HG02588 (cell line): ENCODE results near the gene SELENON.
"Not testable (repeated sequence)": the region's sequence is repeated elsewhere in the genome, so short reads cannot be mapped to it uniquely, and the experiment has no call there.

ENCODE experiments used
- ATAC-seq: cut with Tn5 transposase; IDR thresholded peaks from one replicate; pipeline ENCODE4 v1.9.1; 2021; ENCODE audit warnings: mild to moderate bottlenecking, moderate library complexity; ENCODE audit not compliant: unreplicated experiment

The SELENON gene

DNA sequence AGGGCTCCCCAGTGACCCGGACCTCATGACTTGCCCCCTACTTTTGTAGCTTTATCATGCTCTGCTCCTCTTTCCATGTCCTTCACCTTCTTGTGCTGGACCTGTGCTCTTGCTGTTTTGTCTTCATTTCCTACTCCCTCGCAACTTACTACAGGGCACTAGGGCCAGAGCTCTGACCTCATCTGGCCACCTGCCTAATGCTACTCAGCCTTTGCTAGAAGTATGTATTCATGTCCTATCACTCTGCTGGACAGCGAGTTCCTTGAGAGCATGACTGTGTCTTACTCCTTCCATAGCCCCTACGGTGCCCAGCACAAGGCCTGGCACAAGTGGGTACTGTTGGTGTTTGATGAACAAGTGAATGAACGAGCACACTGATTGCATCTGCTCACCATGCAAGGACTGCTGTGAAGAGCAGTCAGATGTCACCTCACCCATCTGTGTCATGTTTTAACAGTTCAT, 21.7 kb downstream of the SELENON start:
- ATAC-seq = no peak

DNA sequence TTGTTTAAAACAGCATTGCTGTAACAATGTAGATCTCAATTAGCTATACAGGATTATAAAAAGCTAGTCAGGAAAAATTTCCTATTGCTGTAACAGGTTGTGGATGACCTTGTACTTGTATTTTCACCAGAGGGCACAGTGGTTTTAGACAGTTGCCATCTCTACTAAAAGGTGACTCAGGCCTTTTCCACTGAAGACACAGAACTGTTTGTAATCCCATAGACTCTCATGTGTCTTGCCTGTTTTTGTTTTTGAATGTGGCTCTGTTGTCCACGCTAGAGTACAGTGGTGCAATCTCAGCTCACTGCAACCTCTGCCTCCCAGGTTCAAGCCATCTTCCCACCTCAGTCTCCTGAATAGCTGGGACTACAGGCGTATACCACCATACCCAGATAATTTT, 25.6 kb downstream of the SELENON start:
- no peak for ATAC-seq

DNA sequence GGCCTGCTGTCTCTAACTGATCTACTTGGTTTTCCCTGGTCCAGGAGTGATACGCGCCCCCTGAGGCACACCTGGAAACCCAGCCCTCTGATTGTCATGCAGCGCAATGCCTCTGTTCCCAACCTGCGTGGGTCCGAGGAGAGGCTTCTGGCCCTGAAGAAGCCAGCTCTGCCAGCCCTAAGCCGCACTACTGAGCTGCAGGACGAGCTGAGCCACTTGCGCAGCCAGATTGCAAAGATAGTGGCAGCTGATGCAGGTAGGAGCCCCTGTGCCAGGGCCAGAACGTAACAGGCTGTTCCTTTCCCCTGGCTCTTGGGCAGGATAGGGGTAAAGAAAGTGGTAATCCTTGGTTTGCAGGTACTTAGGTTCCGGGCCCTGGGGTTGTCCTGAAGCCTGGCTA, 26.6 kb downstream of the SELENON start:
- ATAC-seq = no peak

DNA sequence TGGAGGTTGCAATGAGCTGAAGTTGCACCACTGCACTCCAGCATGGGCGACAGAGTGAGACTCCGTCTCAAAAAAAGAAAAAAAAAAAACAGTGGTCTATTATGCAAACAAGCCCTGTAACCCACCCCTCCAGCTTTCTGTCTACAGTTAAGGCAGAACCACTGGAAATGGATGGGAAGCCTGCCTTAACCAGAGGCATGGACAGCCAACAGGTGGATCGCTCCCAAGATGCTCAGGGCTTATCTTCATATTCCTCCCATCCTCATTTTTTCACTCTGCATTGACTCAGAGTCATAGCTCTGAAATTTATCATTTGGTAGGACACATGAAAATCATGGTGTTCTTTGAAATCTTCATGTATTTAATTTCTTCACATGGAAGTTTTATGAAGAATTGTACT, 28.5 kb downstream of the SELENON start:
- no peak for ATAC-seq

DNA sequence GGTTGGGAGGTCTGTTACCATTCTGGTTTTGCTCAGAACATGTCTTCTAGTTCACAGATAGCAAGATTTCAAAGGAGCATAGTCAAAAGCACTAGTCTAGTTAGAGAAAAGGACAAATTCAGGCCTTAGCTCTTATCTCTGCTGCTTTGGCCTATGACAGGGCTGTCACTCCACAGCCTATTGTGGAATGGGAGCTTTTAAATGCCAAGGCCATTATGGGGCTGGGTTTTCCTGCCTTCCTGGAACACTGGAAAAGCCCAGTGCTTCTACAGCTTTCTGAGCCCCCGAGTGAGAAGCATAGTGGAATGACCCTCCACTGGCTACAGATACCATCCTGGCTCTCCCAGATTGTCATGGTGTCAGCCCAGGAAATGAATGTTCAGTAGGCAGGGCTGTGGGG, 29.1 kb downstream of the SELENON start:
- ATAC-seq = no peak

DNA sequence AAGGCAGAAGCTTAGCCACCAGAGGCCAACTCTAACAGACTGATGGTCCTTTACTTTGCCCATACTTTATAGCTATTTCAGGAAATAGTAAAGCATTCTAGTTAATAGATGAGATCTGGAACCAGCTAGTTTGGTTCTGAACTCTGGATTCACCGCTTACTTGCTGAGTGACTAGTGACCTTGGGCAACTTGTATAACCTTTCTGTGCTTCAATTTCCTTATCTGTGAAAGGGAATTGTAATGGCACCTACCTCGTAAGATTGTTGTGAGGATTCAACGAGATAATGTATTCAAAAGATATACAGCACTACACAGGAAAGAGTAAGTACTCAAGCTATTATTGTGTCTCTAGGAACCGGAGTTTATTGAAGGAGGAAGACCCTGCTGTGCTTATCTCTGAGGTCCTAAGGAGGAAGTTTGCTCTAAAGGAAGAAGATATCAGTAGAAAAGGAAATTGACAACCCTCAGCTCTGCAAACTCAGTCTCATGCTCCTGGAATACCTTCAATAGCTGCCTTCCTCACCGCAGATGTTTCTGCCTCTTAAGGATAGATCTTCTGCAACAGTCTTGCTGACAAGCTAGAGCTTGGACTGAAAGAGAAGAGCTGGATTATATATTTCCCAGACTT, 31.7 kb downstream of the SELENON start:
- ATAC-seq = no peak

DNA sequence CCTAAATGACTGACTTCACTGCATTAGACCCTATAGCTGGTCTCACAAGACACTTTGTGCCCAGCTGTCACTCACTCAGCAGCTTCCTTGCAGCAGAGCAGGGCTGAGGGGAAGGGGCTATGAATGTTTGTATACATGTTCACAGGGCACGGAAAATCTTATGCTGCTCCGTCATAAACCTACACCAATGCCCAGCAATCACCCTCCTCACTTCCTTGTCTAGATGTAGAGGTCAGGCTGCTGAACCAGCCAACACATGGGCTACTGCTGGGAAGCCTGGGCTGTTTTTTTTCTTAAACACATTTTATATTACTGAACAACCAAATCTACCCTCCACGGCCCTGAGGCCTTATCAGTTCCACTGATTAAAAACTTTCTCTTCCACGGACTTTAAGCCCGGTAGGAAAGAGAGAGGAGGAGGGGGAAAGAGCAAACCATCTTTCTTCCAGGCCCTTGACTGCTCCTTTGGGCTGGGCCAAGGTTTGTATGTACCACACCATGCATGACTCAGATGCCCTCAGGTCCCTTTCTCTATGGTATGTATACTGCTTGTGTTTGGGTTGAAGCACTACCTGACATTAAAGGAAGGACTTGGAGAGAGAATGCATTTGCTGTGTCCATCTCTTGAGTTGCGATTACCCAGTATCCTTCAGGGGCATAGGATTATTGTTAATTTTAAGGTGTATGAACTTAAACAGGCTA, 32.5 kb downstream of the SELENON start:
- ATAC-seq = no peak

DNA sequence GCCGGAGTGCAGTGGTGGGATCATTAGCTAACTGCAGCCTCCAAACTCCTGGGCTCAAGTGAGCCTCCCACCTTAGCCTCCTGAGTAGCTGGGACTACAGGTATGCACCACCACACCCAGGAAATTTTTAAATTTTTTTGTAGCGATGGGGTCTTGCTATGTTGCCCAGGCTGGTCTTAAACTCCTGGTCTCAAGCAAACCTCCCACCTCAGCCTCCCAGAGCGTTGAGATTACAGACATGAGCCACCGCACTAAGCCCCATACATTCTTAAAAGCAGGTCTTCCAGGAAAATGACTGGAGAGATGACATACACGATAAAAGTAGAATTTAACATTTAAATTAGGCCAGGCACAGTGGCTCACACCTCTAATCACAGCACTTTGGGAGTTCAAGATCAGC, 33.2 kb downstream of the SELENON start:
- ATAC-seq = no peak

DNA sequence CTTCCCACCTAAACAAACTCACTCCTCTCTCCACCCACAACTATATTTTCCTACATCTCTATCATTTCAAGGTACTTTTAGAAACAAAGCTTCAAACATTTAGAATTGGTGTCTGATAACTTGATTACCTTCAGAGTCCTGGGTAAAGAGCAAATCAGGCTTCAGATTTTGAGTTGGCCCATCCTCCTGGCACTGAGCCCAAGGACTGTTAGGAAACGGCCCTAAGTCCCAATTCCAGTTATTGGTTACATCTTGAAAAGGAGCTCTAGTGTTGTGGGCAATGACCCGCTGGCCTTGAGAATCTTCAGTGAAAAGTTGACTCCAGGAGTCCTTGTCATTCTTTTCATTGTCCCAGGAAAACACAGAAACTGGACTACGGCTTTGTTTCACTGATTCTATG, 34.9 kb downstream of the SELENON start:
- ATAC-seq = no peak

DNA sequence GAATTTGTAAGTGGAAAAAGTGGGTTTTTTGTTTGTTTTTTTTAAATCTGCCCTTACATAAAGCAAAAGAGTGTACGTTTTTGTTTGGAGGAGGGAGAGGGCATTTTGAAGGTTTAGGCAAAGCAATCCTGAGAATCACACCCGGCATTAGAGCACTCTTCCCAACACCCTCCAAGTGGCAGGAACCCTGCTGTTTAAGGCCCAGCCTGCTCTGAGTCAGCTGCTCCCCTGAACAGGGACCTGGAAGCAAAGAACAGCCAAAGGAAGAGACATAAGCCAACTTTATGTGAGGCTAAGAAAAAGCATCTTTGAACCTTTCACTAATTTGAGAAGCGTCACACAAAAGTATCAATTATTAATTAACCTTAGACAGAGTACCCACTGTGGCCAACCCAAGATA, 36.7 kb downstream of the SELENON start:
- ATAC-seq = no peak

DNA sequence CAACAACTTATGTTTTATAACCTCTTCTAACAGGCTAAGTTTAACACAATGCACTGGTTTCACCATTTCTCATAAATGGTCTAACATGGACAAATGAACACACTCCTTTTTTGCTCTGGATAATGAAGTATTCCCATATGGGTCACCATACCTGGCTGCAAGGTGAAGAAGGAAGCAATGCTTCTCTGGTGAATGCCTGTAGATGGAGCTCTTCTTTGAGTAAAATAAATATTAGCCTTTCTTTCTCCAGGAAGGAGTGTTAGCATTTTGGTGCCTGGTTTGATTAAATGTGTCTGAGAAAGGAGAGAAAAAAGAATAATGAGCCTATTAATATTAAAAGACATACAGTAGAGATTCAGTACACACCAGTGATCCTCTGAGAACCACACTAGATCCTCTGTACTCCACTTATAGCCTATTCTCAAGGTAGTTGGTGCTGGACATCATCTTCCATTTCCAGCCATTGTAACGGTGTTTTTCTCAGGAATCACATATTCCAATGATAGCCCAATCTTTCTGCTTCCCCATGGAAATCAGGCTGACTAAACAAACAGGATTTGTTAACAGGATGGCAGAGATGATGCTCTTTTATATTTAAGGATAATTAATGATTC, 37.4 kb downstream of the SELENON start:
- ATAC-seq = no peak

DNA sequence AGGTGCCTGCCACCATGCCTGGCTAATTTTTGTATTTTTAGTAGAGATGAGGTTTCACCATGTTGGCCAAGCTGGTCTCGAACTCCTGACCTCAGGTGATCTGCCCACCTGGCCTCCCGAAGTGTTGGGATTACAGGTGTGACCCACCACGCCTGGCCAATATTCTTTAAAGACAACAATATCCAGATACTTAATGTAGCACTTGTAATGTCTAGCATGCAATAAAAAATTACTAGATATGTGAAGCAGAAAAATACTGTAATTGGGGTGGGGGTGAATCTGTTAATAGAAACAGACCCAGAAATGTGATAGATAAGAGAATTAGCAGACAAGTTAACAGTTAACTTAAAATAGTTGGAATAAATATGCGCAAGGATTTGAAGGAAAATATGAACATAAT, 39.8 kb downstream of the SELENON start:
- ATAC-seq = not testable (repeated sequence)

DNA sequence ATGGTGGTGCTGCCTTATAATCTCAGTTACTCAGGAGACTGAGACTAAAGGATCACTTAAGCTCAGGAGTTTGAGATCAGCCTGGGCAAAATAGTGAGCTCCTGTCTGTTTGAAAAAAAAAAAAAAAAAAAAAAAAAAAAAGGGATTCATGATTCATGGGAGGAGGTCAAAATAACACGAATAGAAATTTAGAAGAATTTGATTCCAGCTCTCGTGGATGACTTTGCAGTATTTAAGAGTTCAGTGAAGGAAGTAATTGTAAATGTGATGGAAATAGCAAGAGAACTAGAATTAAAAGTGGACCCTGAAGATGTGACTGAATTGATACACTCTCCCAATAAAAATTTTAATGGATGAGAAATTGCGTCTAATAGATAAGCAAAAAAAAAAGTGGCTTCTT, 43.5 kb downstream of the SELENON start:
- no peak for ATAC-seq

DNA sequence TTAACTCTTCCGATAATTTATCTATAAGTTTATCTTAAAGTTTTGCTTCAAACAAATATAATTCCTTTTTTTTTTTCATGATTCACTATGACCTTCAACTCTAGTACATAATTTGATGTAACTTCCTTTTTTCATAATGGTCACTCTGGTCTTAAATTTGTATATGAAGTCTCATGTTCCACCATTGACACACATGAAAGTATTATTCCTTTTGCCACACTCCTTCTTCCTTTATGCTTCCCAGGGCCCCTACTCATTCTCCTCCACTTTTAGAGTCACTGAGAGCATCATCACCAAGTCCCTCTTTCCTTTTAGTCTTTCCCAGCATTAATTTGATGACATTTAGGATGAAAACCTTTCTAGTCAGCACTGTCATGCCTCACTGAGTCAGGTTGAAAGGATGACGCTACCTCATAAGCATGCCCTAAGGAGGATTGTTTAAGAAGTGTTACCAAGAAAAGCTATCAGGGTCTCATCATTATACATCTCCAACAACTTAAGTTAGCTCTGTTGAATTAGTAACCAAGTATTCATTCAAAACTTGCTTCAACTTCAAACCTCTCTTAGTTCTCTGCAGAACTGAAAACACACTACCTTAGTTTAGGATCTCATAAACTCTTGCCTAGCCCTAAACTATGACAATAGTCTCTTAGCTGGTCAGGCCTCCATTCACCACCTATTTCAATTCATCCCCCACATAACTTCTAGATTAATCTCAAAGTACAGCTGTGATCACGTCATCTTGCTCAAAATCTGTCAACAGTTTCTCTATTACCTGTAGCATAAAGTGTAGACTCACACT, 44.7 kb downstream of the SELENON start:
- ATAC-seq = no peak

DNA sequence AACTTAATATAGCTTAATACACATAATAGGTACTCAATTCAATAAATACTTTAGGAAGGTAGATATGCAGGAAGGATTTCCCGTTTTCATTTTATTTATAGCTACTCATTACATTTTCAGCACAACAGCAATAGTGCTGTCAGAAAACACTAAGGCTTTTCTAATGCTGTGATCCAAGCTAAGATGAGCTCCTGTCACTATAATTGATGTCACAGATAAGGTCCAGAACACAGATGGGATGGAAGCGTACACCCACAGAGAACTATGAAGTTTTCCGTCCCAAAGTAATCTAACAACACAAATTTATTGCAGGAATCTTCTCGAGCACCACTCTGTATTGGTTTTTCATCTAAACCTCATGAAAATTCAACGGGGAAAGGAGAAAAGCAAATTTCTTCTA, 45.7 kb downstream of the SELENON start:
- no peak for ATAC-seq

DNA sequence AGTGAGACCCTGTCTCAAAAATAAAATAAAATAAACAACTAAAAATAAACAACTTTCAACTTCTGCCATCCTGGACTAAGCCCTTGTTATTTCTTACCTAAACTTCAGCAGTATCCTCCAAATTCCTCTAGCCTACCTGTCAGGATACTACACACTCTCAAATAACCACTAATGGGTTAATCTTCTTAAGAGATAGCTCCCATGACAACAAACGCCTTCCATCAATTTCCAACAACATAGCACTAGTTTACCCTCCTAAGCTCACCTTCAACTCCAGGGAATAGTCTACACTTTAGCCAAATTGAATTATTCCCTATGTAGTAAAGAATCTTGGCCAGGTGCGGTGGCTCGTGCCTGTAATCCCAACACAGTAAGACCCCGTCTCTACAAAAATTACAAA, 47.9 kb downstream of the SELENON start:
- no peak for ATAC-seq

DNA sequence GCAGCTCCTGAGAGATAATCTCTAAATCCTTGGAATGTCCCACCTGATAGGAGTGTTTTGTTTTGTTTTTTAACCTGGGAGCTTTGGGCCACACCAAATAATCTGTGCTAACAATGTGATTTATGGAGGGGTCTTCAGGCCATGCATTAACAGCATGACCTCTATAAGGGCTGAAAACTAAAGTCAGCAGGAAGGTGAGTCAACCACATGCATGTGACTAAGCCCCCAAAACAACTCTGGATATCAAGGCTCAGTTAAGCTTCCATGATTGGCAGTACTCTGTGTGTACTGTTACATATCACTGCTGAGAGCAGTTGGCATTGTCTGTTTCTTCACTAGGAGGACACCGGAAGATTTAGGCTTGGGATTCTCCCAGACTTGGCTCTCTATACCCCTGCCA, 48.5 kb downstream of the SELENON start:
- ATAC-seq = no peak

DNA sequence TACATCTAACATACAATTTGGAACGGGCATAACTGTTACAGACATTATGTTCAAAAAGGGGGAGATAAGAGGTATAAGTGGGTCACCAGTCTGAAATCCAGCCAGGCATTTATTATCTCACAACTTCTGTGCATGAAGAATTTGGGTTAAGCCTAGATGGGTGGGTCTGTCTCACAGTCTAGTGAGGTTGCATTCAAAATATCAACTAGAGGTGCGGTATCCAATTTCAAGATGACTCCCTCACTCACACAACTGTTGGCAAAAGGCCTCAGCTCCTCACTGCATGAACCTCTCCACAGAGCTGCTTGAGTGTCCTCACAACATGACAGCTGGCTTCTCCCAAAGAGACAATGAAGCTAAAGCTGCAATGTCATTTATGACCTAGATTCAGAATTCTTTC, 54.6 kb downstream of the SELENON start:
- ATAC-seq = no peak

DNA sequence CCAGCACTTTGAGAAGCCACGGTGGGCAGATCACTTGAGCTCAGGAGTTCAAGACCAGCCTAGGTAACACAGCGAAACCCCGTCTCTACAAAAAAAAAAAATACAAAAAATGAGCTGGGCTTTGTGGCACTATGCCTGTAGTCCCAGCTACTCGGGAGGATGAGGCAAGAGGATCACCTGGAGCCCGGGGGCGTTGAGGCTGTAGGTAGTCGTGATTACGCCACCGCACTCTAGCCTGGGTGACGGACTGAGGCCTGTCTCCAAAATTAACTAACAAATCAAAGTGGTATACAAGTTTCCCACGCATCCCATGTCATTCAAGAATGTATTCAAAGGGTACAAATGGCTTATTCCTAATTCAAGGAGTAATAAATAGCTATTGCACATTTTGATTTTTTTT, 56.9 kb downstream of the SELENON start:
- ATAC-seq = no peak

DNA sequence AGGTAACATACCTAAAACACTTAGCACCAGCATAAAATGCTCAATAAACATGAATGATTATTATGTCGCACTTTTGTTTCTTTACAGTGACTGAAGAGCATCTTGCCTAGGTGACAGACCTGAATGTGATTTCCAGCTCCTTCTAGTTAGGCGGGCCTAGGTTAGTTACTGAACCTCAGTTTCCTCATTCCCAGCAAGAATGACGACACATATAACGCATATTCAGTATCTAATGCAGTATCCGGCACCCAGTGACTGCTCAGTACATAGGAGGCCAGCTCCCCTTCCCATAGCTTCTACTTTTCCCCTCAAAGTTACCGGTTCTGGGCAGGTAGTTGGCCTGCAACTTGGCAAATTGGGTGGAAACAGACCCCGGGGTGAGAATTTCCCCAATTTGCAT, 58.5 kb downstream of the SELENON start:
- no peak for ATAC-seq

DNA sequence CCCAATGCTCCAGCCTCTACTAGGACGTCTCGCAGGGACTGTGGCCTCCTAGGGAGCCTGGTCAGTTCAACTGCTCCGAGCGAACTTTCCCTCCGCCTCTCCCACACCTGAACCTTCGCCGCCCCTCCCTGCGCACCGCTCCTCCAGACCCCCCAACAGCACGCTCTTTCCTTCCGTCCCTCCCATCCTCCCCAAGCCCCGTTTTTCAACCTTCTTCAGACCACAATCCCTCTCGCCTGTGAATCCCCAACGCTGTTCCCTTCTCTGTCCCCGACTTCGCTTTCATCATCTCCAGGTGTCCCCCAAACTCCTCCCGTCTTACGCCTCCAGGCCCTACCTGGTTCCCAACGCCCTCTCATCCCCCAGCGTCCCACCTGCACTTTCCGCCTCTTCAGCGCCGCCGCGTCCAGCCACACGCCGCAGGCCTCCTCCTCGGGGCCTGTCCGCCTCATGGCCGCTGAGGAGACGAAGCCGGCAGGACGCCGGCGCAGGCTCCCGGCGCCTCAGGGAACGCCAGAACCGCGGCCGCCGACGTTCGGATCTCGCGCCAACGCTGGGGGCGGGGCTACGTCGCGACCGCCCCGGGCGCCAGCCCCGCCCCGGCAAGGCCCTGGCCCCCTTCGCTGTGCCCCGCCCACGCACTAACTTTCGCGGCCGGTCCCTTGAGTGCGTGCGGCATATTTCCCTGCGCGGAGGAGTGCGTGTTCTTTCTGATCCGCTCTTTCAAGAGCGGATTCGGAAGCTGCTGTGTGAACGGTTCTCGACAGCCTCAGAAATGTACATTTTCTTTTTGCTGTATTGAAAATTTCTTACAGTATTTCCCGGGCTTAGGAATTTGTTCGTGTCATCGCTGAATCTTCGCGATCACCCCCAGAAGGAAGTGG, 59.2 kb downstream of the SELENON start, which contains the start of gene AUNIP:
Gene AUNIP, minus strand, starts transcription at position 552 of the 884 bp plus-strand sequence. Its CDS starts 100 bp downstream, at position 452.
- ATAC-seq = peak; percentile 84
